ELR (cell line): ENCODE results near the gene PPA1.
"Not testable (repeated sequence)": the region's sequence is repeated elsewhere in the genome, so short reads cannot be mapped to it uniquely, and the experiment has no call there.

Experiments
- DNase-seq: peaks from one replicate; pipeline ENCODE4 v3.0.0-alpha.2; 2015; ENCODE audit warnings: low read depth

The PPA1 gene

DNA sequence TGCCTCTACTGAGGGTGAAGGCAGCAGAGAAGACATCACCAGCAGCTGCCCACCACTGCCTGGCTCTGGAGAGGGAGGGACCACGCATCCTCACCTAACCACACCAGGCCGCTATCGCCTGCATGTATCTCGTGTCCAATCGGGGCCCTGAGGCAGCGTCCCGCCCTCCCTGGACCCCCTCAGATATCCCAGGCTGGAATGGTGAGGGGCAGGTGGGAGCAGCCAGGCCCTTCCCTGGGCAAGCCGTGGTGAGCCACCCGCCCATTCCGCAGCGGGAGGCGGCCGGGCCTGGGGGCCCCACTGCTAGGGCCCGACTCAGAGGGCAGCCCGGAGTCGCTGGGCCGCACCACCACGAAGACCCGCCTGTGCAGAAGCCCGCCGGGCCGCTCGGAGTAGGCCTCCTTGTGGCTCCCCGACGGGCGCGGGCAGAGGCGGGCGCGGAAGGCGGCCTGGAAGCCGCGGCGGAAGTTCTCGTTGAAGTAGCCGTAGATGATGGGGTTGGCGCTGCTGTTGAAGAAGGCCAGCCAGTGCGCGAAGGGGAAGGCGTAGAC, 21.6 kb upstream of the PPA1 start:
- no peak for DNase-seq

DNA sequence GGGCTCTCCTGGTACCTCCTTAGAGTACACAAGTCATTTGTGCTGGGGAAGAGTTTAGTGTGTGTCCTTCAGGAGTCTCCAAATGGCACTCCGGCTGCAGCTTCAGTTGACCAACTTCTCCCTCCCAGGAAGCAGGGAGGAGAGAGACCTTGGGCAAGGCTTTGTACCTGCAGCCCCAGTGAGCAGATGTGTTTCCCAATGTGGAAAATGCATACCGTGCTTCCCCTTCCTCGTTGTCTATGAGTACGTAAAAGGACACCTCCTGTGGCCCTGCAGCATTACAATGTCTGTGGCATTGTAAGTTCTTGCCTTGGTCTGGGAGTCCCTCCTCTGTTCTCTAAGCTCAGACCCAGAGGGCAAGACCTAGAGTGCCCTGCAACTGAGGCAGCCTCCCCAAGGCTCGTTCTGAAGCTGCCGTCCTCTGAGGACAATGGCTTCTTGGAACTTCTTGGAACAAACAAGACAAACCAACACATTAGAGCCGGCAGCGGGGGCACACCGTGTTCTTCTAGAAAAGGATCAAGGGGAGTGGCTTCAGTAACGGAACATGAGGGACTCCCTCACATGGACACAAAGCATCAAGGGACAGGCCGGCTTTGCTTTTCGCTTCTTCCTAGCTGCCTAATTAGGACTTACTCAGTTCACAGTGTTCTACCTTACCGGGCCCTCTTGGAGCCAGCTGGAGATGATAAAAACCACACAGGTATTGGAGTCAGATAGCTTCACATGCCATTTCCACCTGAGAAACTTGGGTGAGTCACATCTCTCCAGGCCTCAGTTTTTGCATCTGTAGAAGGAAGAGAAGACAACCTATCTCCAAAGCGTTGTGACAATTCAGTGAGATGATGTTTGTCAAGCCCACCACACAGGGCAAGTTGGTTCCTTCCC, 20.9 kb upstream of the PPA1 start:
- DNase-seq = no peak

DNA sequence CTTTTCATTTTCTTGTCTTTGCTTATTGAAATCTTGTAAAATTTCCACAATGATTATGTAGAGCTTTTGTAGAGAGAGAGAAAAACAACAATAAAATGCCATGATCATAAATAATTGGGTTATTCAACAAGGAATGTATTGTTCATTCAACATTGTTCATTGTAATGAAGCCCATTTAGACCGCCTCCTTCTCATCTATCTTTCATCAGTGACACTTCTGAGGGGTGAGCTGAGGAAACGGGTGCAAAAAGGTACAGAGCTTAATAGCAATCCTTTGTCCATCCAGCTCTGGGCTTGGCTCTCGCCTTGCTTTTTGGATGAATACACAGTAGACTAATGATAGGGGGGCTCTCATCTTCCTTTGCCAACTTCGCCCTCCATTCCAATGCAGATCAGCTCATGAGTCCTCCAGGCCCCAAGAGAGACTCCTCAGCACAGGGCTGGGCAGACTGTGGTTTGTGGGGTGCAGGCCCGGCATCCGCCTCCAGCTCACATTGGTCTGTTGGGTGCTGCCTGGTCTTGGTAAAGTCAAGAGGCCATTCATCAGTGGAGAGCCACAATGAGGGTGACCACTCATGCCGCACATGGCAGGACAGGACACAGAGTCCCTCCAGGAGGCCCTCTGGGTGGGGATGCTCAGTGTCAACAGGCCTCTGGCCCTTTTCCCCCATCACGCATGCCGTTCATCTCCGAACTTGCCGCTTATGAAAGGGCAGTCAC, 17.9 kb upstream of the PPA1 start:
- DNase-seq = no peak

GRCh38 chr10:70247360-70247759, 14.1 kb upstream of the PPA1 start:
- no peak for DNase-seq

GRCh38 chr10:70241081-70241480, 7.9 kb upstream of the PPA1 start:
- no peak for DNase-seq

- DNase-seq = not testable (repeated sequence)
Observed at GRCh38 chr10:70239986-70240385, 6.8 kb upstream of the PPA1 start.

DNA sequence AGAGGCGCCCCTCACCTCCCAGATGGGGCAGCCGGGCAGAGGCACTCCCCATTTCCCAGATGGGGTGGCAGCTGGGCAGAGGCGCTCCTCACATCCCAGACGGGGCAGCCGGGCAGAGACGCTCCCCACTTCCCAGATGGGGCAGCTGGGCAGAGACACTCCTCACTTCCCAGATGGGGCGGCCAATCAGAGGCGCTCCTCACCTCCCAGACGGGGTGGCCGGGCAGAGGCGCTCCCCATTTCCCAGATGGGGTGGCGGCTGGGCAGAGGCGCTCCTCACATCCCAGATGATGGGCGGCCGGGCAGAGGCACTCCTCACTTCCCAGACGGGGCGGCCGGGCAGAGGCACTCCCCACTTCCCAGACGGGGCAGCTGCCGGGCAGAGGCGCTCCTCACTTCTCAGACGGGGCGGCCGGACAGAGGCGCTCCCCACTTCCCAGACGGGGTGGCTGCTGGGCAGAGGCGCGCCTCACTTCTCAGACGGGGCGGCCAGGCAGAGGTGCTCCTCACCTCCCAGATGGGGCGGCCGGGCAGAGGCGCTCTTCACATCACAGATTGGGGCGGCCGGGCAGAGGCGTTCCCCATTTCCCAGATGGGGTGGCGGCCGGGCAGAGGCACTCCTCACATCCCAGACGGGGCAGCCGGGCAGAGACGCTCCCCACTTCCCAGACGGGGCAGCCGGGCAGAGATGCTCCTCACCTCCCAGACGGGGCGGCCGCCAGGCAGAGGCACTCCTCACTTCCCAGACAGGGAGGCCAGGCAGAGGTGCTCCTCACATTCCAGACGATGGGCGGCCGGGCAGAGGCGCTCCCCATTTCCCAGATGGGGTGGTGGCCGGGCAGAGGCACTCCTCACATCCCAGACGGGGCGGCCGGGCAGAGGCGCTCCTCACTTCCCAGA, 6.1 kb upstream of the PPA1 start:
- not testable (repeated sequence) for DNase-seq

GRCh38 chr10:70237958-70238536, 4.8 kb upstream of the PPA1 start:
- not testable (repeated sequence) for DNase-seq

DNA sequence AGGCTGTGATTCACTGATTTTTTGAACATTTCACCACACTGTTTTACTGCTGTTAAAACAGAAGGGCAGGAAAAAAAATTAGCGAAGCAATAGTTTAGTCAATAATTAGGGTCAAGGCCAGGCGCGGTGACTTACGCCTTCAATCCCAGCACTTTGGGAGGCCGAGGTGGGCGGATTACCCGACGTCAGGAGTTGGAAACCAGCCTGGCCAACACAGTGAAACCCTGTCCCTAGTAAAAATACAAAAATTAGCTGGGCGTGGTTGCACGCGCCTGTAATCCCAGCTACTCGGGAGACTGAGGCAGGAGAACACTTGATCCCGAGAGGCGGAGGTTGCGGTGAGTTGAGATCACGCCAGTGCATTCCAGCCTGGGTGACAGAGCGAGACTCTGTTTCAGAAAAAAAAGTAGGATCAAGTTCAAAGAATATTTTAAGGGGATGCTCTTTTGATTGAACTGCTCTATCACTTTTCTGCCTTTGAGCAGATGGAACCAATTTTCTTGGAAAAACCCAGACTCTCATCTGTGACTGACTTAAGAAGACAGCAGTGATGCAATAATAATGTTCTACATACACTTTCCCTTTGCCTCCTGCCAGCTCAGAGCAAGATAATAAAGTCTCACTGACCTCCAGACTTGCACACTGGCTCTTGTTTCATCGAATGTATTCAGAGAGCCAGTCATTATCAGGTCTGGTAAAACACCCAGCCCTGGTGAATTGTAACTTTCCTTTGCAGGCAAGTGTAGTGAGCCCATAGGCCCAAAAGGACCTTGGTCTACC, 1.6 kb upstream of the PPA1 start:
- DNase-seq = peak; percentile 25

DNA sequence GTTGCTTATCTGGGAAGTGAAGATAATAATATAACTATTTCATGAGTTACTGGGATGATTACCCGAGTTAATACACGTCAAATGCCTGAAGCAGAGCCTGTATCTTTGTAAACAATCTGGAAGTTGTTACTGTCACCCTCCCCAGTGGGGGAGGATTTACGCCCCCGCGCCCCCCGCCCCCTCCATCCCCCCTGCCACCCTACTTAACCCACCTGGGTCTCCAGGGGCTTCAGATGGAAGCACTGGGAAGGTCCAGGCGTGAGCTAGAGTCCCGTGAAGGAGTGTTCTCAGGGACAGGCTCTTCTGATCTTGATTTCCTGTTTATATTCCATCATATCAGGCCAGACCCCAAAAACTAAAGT, 691 bp upstream of the PPA1 start:
- DNase-seq = no peak

GRCh38 chr10:70232859-70233108, 445 bp downstream of the PPA1 start:
- no peak for DNase-seq

DNA sequence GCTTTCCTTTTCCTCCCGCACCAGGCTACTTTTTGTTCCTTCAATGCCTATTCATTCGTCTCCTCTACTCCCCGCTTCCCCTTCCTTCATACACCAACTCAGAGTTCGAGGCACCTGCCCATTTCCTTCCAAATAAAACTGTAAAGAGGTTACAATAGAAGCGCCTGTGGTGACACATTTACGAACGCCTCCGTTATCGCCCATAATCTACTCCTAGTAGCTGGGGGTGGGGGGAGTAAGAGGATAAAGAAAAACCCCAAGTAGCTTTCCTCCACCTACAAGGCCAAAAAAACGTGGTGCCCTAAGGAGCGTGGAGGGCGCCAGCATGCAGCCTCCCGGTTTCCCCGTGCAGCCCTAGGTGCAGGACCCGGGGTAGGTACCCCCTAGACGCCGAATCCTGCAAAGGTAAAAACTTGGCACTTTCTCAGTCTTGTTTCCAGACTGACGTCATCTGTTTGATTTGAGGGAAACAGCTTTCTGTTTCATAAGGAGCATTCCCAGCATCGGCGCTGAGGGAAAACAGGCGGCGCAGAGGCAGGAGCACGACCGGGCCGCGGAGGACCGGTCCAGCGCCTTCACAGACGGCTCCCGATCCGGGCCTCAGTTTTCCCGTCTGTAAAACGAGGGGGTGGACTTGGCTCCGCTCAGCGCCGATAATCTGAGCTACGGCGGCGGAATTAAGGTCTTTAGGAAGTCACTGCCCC, 922 bp downstream of the PPA1 start:
- DNase-seq = peak; percentile 78

DNA sequence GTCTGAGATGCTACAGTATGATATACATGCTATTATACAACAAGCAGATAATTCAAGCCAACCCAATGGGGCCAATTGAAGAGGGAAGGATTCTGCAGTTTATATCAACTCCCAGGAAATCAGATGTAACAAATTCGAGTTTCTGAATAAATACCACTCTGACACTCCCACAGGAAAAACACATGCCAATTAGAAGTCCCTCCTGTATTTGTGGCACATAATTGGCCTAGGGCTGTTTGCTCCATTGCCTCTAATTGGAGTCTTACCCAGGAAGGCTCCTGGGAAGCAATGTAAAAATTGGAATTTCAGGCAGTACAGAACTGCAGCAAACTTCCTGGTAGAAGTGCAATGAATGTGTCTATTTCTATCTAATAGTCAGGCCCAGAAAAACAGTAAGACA, 4.7 kb downstream of the PPA1 start:
- no peak for DNase-seq

- no peak for DNase-seq
Observed at GRCh38 chr10:70227548-70228320, 5.5 kb downstream of the PPA1 start.

- no peak for DNase-seq
Observed at GRCh38 chr10:70223728-70224127, 9.5 kb downstream of the PPA1 start.

DNA sequence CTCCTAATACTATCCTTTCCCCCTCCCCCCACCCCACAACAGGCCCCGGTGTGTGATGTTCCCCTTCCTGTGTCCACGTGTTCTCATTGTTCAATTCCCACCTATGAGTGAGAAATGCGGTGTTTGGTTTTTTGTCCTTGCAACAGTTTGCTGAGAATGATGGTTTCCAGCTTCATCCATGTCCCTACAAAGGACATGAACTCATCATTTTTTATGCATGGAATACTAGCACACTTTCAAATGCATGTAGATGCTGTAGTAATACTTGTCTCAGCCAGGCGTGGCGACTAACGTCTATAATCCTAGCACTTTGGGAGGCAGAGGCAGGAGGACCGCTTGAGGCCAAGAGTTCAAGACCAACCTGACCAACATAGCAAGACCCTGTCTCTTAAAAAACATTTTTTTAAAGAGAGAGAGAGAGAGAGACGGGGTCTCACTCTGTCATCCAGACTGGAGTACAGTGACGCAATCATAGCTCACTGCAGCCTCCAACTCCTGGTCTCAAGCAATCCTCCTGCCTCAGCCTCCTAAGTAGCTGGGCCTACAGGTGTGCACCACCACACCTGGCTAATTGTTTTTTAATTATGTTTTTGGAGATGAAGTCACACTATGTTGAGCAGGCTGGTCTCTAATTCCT, 10.3 kb downstream of the PPA1 start:
- DNase-seq = not testable (repeated sequence)

DNA sequence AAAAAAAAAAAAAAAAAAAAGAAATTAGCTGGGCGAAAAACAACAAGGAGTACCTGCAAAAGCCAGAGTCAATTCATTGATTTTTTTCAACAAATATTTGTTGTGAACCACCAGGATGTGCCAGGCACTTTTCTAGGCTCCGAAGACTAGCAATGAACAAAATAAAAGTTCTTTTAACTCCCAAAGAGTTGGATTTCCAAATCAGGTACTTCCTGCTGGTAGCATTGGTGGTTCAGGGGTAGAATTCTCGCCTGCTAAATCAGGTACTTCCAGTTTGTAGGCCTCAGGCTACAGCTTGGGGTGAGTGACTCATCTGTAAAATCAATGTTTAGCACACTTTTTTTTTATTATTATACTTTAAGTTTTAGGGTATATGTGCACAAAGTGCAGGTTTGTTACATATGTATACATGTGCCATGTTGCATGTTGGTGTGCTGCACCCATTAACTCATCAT, 10.9 kb downstream of the PPA1 start:
- peak; percentile 55 for DNase-seq

DNA sequence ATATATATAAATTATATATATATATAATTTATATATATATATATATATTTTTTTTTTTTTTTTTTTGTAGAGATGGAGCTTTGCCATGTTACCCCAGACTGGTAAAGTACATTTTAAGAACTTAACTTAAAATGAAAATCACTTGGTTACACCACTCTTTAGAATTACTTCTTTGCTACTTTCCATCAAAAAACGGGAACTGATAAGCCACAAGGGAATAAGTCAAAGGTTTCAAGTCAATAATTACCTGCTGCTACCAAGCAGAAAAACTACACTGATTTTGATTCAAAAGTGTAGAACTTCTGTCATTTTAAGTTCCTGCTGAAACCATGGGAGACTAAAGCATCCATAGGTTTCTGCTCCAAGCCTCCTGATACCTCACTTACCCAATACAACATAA, 12.2 kb downstream of the PPA1 start:
- DNase-seq = no peak

DNA sequence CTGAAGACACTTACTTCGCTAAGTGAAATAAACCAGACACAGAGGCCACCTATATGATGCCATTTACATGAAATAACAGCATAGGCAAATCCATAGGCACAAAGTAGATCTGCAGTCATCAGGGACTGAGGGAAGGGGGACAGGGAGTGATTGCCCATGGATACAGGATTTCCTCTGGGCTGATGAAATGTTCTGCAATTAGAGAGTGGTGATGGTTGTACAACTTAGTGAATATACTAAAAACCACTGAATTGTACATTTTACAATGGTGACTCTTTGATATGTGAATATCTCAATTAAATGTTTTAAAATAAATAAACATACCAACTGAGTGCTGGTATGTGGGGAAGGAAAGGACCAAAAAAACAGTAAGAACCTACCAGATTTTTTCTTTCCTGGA, 20.4 kb downstream of the PPA1 start:
- DNase-seq = no peak
